Measurements from ENCODE around the gene SPEN. TPM values are rescaled to one million over a fixed set of nuclear protein-coding genes. Genes with fewer than 3 reads are reported as not detected.

Gene SPEN
- total and polyA plus RNA-seq, 2 experiments from 2014 or later: 14.9 to 43.6 TPM

- no peak for DNase-seq (ENCODE audit: low spot score)
- no peaks in the 10 kb centered on the region for H3K36me3 ChIP-seq (ENCODE audit: insufficient read depth)
- H3K4me3 Mint-ChIP-seq: peak overlapping the region; percentile 92
- H3K4me1 ChIP-seq (ENCODE audit: insufficient read depth): peaks cover 13% of the 10 kb centered on the region
- no peaks in the 10 kb centered on the region for H4K20me1 ChIP-seq (replicated peaks; ENCODE audit: insufficient read depth)
- H3K4me2 ChIP-seq: peak overlapping the region; percentile 80
- no peaks in the 10 kb centered on the region for H3K9me2 ChIP-seq (ENCODE audit: insufficient read depth)
- H3K9me3 Mint-ChIP-seq: no peaks in the 10 kb centered on the region; the same call in 2 of the 3 replicates
- peak overlapping the region; percentile 100 for H3K27ac Mint-ChIP-seq
- peak overlapping the region; percentile 100 for H3K27ac ChIP-seq (ENCODE audit: low read depth)
- TF ChIP-seq ZNF331 (CRISPR knock-in tag; IDR thresholded peaks at IDR 0.05; ENCODE audit: low read depth): no peak
- TF ChIP-seq POLR2AphosphoS5 (IDR thresholded peaks at IDR 0.05; ENCODE audit: low read depth): no peak
- peak; percentile 28; the same call in 1 of the 2 replicates for TF ChIP-seq NANOG (IDR thresholded peaks at IDR 0.05; ENCODE audit: borderline replicate concordance)
- 0 out of 2 replicates have a peak, but pooled peaks have one; percentile 22 for TF ChIP-seq ETS1 (IDR thresholded peaks at IDR 0.05)
- TF ChIP-seq CTCF (conservative IDR thresholded peaks at IDR 0.05; ENCODE audit: low read depth in 2 of 2): no peak
- TF ChIP-seq CREB1 (CRISPR knock-in tag; IDR thresholded peaks at IDR 0.05; ENCODE audit: low read depth): peak; percentile 31; the same call in 1 of the 2 replicates
- H3K36me3 Mint-ChIP-seq (ENCODE audit: low read depth): peaks cover 15% of the 10 kb centered on the region
- peaks cover 30% of the 10 kb centered on the region for H3K27me3 Mint-ChIP-seq (ENCODE audit: insufficient read depth, low read depth, poor library complexity)
- H3K79me2 ChIP-seq (replicated peaks; ENCODE audit: insufficient read depth): peaks cover 7% of the 10 kb centered on the region; the same call in 1 of the 2 replicates
- peaks cover 36% of the 10 kb centered on the region for H3K4me1 Mint-ChIP-seq
- H2AFZ ChIP-seq: no peak overlapping the region
- H3K27me3 ChIP-seq (ENCODE audit: insufficient read depth): peaks cover 8% of the 10 kb centered on the region; the same call in 1 of the 2 replicates
- peak overlapping the region; percentile 86 for H3K4me3 ChIP-seq
- ATAC-seq: no peak
- H3F3A ChIP-seq (replicated peaks; ENCODE audit: low read depth): peaks cover 9% of the 10 kb centered on the region; the same call in 1 of the 2 replicates
Observed at GRCh38 chr1:15833842-15834405, 13.6 kb upstream of the SPEN start.

GRCh38 chr1:15834406-15835204, 12.9 kb upstream of the SPEN start:
- Histone ChIP-seq H3K79me2 (replicated peaks; ENCODE audit: insufficient read depth) (peaks cover 7% of the 10 kb centered on the region; the same call in 1 of the 2 replicates), H2AFZ (peak overlapping the region; percentile 30; the same call in 1 of the 2 replicates), H3K36me3 (ENCODE audit: insufficient read depth) (no peaks in the 10 kb centered on the region), H3K27ac (ENCODE audit: low read depth) (peak overlapping the region; percentile 100), H3K9me2 (ENCODE audit: insufficient read depth) (no peaks in the 10 kb centered on the region), H4K20me1 (replicated peaks; ENCODE audit: insufficient read depth) (no peaks in the 10 kb centered on the region), H3K27me3 (ENCODE audit: insufficient read depth) (peaks cover 8% of the 10 kb centered on the region; the same call in 1 of the 2 replicates), H3K4me3 (peak overlapping the region; percentile 86), H3K4me1 (ENCODE audit: insufficient read depth) (peaks cover 13% of the 10 kb centered on the region), H3K4me2 (peak overlapping the region; percentile 80), H3F3A (replicated peaks; ENCODE audit: low read depth) (peaks cover 9% of the 10 kb centered on the region; the same call in 1 of the 2 replicates)
- peak overlapping the region; percentile 100 for H3K27ac Mint-ChIP-seq
- no peaks in the 10 kb centered on the region; the same call in 2 of the 3 replicates for H3K9me3 Mint-ChIP-seq
- DNase-seq (ENCODE audit: low spot score) (peak; percentile 95), ATAC-seq (peak; percentile 54)
- peaks cover 36% of the 10 kb centered on the region for H3K4me1 Mint-ChIP-seq
- H3K36me3 Mint-ChIP-seq (ENCODE audit: low read depth): peaks cover 15% of the 10 kb centered on the region
- H3K4me3 Mint-ChIP-seq: peak overlapping the region; percentile 92
- H3K27me3 Mint-ChIP-seq (ENCODE audit: insufficient read depth, low read depth, poor library complexity): peaks cover 30% of the 10 kb centered on the region
- TF ChIP-seq ZNF462 (CRISPR knock-in tag; IDR thresholded peaks at IDR 0.05): no peak
- TF ChIP-seq CREB1 (CRISPR knock-in tag; IDR thresholded peaks at IDR 0.05; ENCODE audit: low read depth): 0 out of 2 replicates have a peak, but pooled peaks have one; percentile 17

All from GM23338 (cell line).